HCT116 (cell line): ENCODE measurements around the gene PTOV1. TPM values are rescaled to one million over a fixed set of nuclear protein-coding genes. Genes with fewer than 3 reads are reported as not detected.

Experiments used
- ATAC-seq: fragments of 200-7000 bp; cut with Tn5 transposase; 2 replicates; pipeline ENCODE4 v1.9.1; 2020; ENCODE audit warnings: mild to moderate bottlenecking, moderate library complexity
- BruUV-seq: library from RNA; stranded (reverse); fragments of 400-500 nt; replicated peaks from 2 replicates; lab custom pipeline; 2021; lab: Mats Ljungman, UMichigan
- CTCF ChIA-PET: fragments of 300-600 bp; sonication (Branson Sonifier 250); formaldehyde crosslinking; loops from one replicate; lab custom pipeline; 2021; ENCODE audit warnings: antibody characterized with exemption; lab: Charles Lee
- POLR2A ChIA-PET: fragments of 300-600, 350-600 bp; sonication (Branson Sonifier 250); formaldehyde crosslinking; loops from one replicate; lab custom pipeline; 2021; ENCODE audit warnings: antibody characterized with exemption; lab: Charles Lee
- RAD21 ChIA-PET, 2 experiments: fragments of 300-600 bp; sonication (Branson Sonifier 250); formaldehyde crosslinking; loops; one replicate each; lab custom pipeline; 2023; ENCODE audit warnings: low total read pairs in 2 of 2; ENCODE audit not compliant: uncharacterized antibody in 2 of 2, unreplicated experiment in 2 of 2, low non-redundant PET in 1 of 2; lab: Charles Lee
- DNase-seq: peaks from one replicate; pipeline ENCODE4 v3.0.0-alpha.2; 2010; ENCODE audit warnings: low read depth, low spot score
- H2AFZ ChIP-seq: fragments of 200-600 bp; shearing (Covaris generic), sonication (generic); 2 replicates; pipeline ENCODE4 v1.6.1; 2017; ENCODE audit warnings: low read depth, mixed run types, mixed read lengths, antibody characterized with exemption, low read length; ENCODE audit not compliant: poor library complexity, severe bottlenecking
- H3K27ac ChIP-seq: 2 replicates; pipeline ENCODE4 v1.5.1; 2012; ENCODE audit warnings: low read depth, low read length
- H3K27me3 ChIP-seq: fragments of 200-600 bp; sonication (generic); 2 replicates; pipeline ENCODE4 v1.6.1; 2016; ENCODE audit warnings: mixed run types, low read length, mixed read lengths; ENCODE audit not compliant: insufficient read depth
- H3K36me3 ChIP-seq, 2 experiments: fragments of 200-500 bp in 1 of 2; fragments of 200-600 bp in 1 of 2; sonication (Bioruptor generic) in 1 of 2; sonication (generic) in 1 of 2; 2 replicates each; pipeline versions ENCODE4 v1.5.1 to v1.6.1; 2014 to 2016; ENCODE audit warnings: low read length in 2 of 2, inconsistent platforms in 1 of 2, mixed read lengths in 1 of 2, mixed run types in 1 of 2; ENCODE audit not compliant: insufficient read depth in 2 of 2, control insufficient read depth in 1 of 2
- H3K4me1 ChIP-seq, 2 experiments: fragments of 200-600 bp in 1 of 2; sonication (generic) in 1 of 2; 2 replicates each; pipeline versions ENCODE4 v1.5.1 to v1.6.1; 2012 to 2017; ENCODE audit warnings: low read length in 2 of 2, inconsistent platforms in 1 of 2, mild to moderate bottlenecking in 1 of 2, mixed read lengths in 1 of 2, mixed run types in 1 of 2, moderate library complexity in 1 of 2; ENCODE audit not compliant: insufficient read depth in 2 of 2, control insufficient read depth in 1 of 2
- H3K4me2 ChIP-seq: fragments of 200-600 bp; sonication (generic); 2 replicates; pipeline ENCODE4 v1.6.1; 2017; ENCODE audit warnings: mixed run types, low read length, mixed read lengths
- H3K4me3 ChIP-seq, 2 experiments: fragments of 200-600 bp in 1 of 2; sonication (generic) in 1 of 2; replicated peaks in 1 of 2; 2 replicates each; pipeline ENCODE4 v1.5.1; 2011 to 2016; ENCODE audit warnings: low read length in 2 of 2, control low read depth in 1 of 2, low read depth in 1 of 2, mild to moderate bottlenecking in 1 of 2, mixed read lengths in 1 of 2, mixed run types in 1 of 2
- H3K79me2 ChIP-seq: fragments of 200-600 bp; sonication (generic); 2 replicates; pipeline ENCODE4 v1.6.1; 2017; ENCODE audit warnings: mild to moderate bottlenecking, mixed run types, low read length, moderate library complexity, mixed read lengths; ENCODE audit not compliant: insufficient read depth
- H3K9ac ChIP-seq: fragments of 200-600 bp; sonication (generic); 2 replicates; pipeline ENCODE4 v1.6.1; 2016; ENCODE audit warnings: low read length, mixed read lengths
- H3K9me2 ChIP-seq: fragments of 200-600 bp; sonication (generic), shearing (Covaris generic); 2 replicates; pipeline ENCODE4 v1.6.1; 2017; ENCODE audit warnings: mixed run types, mild to moderate bottlenecking, moderate library complexity; ENCODE audit not compliant: insufficient read depth
- H3K9me3 ChIP-seq, 2 experiments: fragments of 200-500 bp in 1 of 2; fragments of 200-600 bp in 1 of 2; sonication (Bioruptor generic) in 1 of 2; sonication (generic) in 1 of 2; 2 replicates each; pipeline ENCODE4 v1.6.1; 2014 to 2017; ENCODE audit warnings: low read length in 2 of 2, mixed read lengths in 2 of 2, inconsistent platforms in 1 of 2, low read depth in 1 of 2, mild to moderate bottlenecking in 1 of 2, mixed run types in 1 of 2, moderate library complexity in 1 of 2; ENCODE audit not compliant: control insufficient read depth in 1 of 2, insufficient read depth in 1 of 2
- H4K20me1 ChIP-seq: fragments of 200-600 bp; sonication (generic), shearing (Covaris generic); 2 replicates; pipeline ENCODE4 v1.6.1; 2017; ENCODE audit warnings: mixed run types, mild to moderate bottlenecking, moderate library complexity; ENCODE audit not compliant: insufficient read depth
- CBX3 ChIP-seq: IDR thresholded peaks from 2 replicates; pipeline ENCODE4 v1.6.1; 2012; ENCODE audit warnings: low read depth
- CEBPB ChIP-seq: IDR thresholded peaks from 2 replicates; pipeline ENCODE4 v1.6.1; 2012; ENCODE audit warnings: low read depth
- CTCF ChIP-seq, 3 experiments: fragments of 200-600 bp in 1 of 3; sonication (generic) in 1 of 3; IDR thresholded peaks in 2 of 3; conservative IDR thresholded peaks in 1 of 3; 2 replicates each; pipeline ENCODE4 v1.5.1; 2012 to 2017; ENCODE audit warnings: low read depth in 2 of 3, low read length in 2 of 3, antibody characterized with exemption in 1 of 3, borderline replicate concordance in 1 of 3, control low read depth in 1 of 3, mild to moderate bottlenecking in 1 of 3, mixed read lengths in 1 of 3, mixed run types in 1 of 3, moderate library complexity in 1 of 3; ENCODE audit not compliant: insufficient read depth in 1 of 3
- JUND ChIP-seq: IDR thresholded peaks from 2 replicates; pipeline ENCODE4 v1.6.1; 2012
- POLR2AphosphoS5 ChIP-seq: IDR thresholded peaks from 2 replicates; pipeline ENCODE4 v1.6.1; 2011; ENCODE audit warnings: mild to moderate bottlenecking, low read depth, low read length, moderate library complexity
- intact Hi-C: fragments of 100-400 bp; cut with micrococcal nuclease; formaldehyde crosslinking; loops from 2 replicates; pipeline ENCODE4 v1.10.0; 2022
- total RNA-seq: library from RNA; stranded (reverse); gene quantifications from one replicate; pipeline ENCODE4 v1.2.1, GENCODE V29; 2021; ENCODE audit not compliant: unreplicated experiment
- TF ChIP-seq, protein P1 (sequence below): IDR thresholded peaks from 2 replicates; pipeline ENCODE4 v1.6.1; 2012

The PTOV1 gene
- total RNA-seq, 1 experiment from 2014 or later: 236 TPM

DNA sequence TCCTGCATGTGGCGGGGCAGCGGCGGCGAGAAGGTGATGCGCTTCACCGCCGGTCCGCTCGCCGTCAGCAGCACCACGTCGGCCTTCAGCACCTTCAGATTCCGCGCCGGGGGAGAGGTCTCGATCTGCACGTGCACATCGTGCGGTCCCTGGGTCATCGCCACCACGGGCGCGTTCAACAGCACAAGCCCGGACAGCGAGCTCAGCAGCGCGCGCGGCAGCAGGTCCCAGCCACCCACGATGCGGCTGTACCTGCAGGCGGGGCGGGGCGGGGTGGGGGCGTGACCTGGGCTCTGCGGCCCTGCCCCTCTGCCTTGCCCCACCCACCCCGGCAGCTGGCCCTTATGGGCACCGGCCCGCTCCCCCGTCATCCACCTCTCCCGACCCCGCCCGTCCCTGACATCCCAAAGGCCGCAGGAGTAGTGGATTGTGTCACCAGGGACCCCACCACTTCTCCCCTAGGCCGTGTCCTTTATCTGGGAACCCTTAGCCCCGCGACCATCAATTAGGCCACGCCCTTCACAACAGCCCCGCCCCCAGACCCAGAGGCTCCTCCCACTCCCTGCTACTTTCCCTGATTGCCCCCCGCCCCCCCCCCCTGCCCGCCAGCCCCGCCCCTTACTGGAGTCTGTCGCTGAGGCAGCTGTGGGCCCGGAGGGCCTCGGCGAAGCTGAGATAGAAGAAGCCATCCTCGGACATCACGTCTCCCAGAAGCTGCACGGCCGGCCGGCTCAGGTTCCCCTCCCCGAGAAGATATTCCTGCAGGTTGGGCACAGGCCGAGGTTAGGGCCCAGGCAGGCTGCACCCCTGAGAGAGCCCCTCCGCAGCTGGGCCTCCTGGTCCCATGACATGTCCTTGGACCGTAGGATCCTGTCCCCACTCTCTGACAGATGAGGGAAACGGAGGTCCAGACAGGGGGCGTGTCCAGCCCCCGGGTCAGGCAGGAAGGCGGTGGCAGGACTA is 39.7 kb downstream of the PTOV1 start:
- TF ChIP-seq CTCF (IDR thresholded peaks at IDR 0.05 in 2 of 3, conservative IDR thresholded peaks at IDR 0.05 in 1 of 3; ENCODE audit: borderline replicate concordance in 1 of 3, insufficient read depth in 1 of 3, low read depth in 2 of 3, low read length in 2 of 3) (peak in 1 of 3 experiments; percentile 10; a peak in 1 of 6 replicates), CBX3 (no peak)
- TF ChIP-seq, protein P1, sequence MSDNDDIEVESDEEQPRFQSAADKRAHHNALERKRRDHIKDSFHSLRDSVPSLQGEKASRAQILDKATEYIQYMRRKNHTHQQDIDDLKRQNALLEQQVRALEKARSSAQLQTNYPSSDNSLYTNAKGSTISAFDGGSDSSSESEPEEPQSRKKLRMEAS: peak; percentile 34
- no peaks in the 10 kb centered on the region for H3K79me2 ChIP-seq
- H3K4me3 ChIP-seq: peak overlapping the region; percentile 28 to 50
- DNase-seq: no peak
- POLR2A ChIA-PET: interaction anchor here (1.3 kb wide), 1 partner anchor 21 kb away, joined by 5 read pairs; no protein-coding TSS in a partner anchor
- no peaks in the 10 kb centered on the region for H4K20me1 ChIP-seq
- H3K9me3 ChIP-seq: no peaks in the 10 kb centered on the region
- ATAC-seq: peak; percentile 91
- H2AFZ ChIP-seq: no peak overlapping the region
- peak overlapping the region; percentile 78 for H3K4me2 ChIP-seq
- peak overlapping the region; percentile 56; the same call in 1 of the 2 replicates for H3K27ac ChIP-seq
- H3K4me1 ChIP-seq: peaks cover 6 to 15% of the 10 kb centered on the region in 2 experiments
- H3K27me3 ChIP-seq: no peaks in the 10 kb centered on the region
- H3K9ac ChIP-seq: peak overlapping the region; percentile 43; the same call in 1 of the 2 replicates
- RAD21 ChIA-PET: no interaction called here
- BruUV-seq: no TSS peak
- H3K36me3 ChIP-seq: no peaks in the 10 kb centered on the region
- CTCF ChIA-PET: no interaction called here
- intact Hi-C loops: no loop called here
- H3K9me2 ChIP-seq: no peaks in the 10 kb centered on the region

GRCh38 chr19:49891393-49891792 is 40.4 kb downstream of the PTOV1 start:
- Histone ChIP-seq H3K36me3 (no peaks in the 10 kb centered on the region), H3K9ac (no peak overlapping the region), H3K4me2 (no peak overlapping the region)
- intact Hi-C loops: no loop called here
- no TSS peak for BruUV-seq
- TF ChIP-seq, protein P1: no peak
- TF ChIP-seq CEBPB (no peak), JUND (no peak), POLR2AphosphoS5 (no peak)
- TF ChIP-seq, all 23 proteins: peak for 0
- Histone ChIP-seq H3K4me1 (peaks cover 6 to 15% of the 10 kb centered on the region in 2 experiments), H3K27ac (no peak overlapping the region; the same call in 1 of the 2 replicates), H3K9me3 (no peaks in the 10 kb centered on the region), H2AFZ (no peak overlapping the region), H3K27me3 (no peaks in the 10 kb centered on the region), H3K4me3 (no peak overlapping the region), H3K9me2 (no peaks in the 10 kb centered on the region), H4K20me1 (no peaks in the 10 kb centered on the region), H3K79me2 (no peaks in the 10 kb centered on the region)
- POLR2A ChIA-PET: no interaction called here
- CTCF ChIA-PET: no interaction called here
- DNase-seq (no peak), ATAC-seq (no peak)
- RAD21 ChIA-PET: no interaction called here
